Measurements from ENCODE around the gene KCNK3. TPM values are rescaled to one million over a fixed set of nuclear protein-coding genes. Genes with fewer than 3 reads are reported as not detected.

KCNK3 gene
- total and polyA plus RNA-seq, 2 experiments from 2014 or later, result 2.9 to 3.1 TPM

DNA sequence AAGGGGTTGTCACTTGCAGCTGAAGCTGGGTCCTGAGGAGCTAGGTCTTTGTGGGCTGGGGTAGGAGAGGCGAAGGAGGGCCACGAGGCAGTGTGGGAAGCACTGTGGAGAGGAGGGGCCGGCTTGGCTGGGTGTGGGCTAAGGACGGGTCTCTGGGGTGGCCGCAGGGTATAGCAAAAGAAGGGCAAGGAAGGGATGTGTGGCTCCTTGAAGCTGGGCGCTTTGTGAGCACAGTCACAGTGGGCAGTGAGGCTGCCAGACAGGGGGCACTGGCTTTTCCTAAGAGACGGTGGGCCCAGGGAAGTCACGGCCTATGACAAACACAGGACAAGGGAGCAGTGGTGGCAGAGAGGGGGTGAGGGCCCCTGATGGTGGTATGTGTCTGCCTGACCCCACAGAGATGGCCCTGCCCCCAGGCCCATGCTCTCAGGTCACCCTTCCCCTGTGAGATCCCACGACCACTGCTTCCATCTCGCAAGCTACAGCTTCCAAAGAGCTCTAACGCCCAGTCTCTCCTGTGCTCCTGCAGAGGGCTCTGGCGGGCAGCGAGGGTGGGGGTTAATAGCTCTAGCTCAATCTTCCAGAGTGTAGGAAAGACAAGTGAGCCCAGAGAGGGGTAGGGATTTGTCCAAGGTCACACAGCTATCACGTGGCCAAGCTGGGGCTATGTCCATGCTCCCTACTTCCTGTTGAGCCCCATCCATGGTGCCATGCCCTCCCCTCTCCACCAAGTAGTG lies 32.4 kb downstream of the KCNK3 start:
- peaks cover 11% of the 10 kb centered on the region for H3K4me1 ChIP-seq (ENCODE audit: low read depth)
- no peak for TF ChIP-seq CTCF (IDR thresholded peaks at IDR 0.05; ENCODE audit: low read depth, low read length)
- H3K27ac ChIP-seq, result no peak overlapping the region
- DNase-seq (ENCODE audit: low read depth in 1 of 2, low spot score in 1 of 2), result no peak
- no peak overlapping the region for H3K4me3 ChIP-seq
- H3K9me3 ChIP-seq (ENCODE audit: low read depth), result no peaks in the 10 kb centered on the region
- H3K27me3 ChIP-seq, result no peaks in the 10 kb centered on the region
- no peaks in the 10 kb centered on the region for H3K36me3 ChIP-seq

- H3K27me3 ChIP-seq, result no peaks in the 10 kb centered on the region
- no peaks in the 10 kb centered on the region for H3K9me3 ChIP-seq (ENCODE audit: low read depth)
- no peak overlapping the region for H3K4me3 ChIP-seq
- no peak for TF ChIP-seq CTCF (IDR thresholded peaks at IDR 0.05; ENCODE audit: low read depth, low read length)
- no peak overlapping the region for H3K27ac ChIP-seq
- no peak for DNase-seq (ENCODE audit: low read depth in 1 of 2, low spot score in 1 of 2)
- peaks cover 7% of the 10 kb centered on the region for H3K4me1 ChIP-seq (ENCODE audit: low read depth)
- no peaks in the 10 kb centered on the region for H3K36me3 ChIP-seq
Measured at GRCh38 chr2:26725521-26725820, 32.9 kb downstream of the KCNK3 start.

- no peak overlapping the region for H3K27ac ChIP-seq
- no peak for DNase-seq (ENCODE audit: low read depth in 1 of 2, low spot score in 1 of 2)
- H3K9me3 ChIP-seq (ENCODE audit: low read depth), result no peaks in the 10 kb centered on the region
- H3K4me1 ChIP-seq (ENCODE audit: low read depth), result peaks cover 2% of the 10 kb centered on the region
- no peak overlapping the region for H3K4me3 ChIP-seq
- no peaks in the 10 kb centered on the region for H3K27me3 ChIP-seq
- H3K36me3 ChIP-seq, result no peaks in the 10 kb centered on the region
- no peak for TF ChIP-seq CTCF (IDR thresholded peaks at IDR 0.05; ENCODE audit: low read depth, low read length)
Measured at GRCh38 chr2:26726228-26726627, 33.7 kb downstream of the KCNK3 start.

DNA sequence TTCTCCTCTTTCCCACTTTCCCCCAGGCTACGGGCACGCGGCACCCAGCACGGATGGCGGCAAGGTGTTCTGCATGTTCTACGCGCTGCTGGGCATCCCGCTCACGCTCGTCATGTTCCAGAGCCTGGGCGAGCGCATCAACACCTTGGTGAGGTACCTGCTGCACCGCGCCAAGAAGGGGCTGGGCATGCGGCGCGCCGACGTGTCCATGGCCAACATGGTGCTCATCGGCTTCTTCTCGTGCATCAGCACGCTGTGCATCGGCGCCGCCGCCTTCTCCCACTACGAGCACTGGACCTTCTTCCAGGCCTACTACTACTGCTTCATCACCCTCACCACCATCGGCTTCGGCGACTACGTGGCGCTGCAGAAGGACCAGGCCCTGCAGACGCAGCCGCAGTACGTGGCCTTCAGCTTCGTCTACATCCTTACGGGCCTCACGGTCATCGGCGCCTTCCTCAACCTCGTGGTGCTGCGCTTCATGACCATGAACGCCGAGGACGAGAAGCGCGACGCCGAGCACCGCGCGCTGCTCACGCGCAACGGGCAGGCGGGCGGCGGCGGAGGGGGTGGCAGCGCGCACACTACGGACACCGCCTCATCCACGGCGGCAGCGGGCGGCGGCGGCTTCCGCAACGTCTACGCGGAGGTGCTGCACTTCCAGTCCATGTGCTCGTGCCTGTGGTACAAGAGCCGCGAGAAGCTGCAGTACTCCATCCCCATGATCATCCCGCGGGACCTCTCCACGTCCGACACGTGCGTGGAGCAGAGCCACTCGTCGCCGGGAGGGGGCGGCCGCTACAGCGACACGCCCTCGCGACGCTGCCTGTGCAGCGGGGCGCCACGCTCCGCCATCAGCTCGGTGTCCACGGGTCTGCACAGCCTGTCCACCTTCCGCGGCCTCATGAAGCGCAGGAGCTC lies 35.4 kb downstream of the KCNK3 start:
- peak; percentile 35 for TF ChIP-seq CTCF (IDR thresholded peaks at IDR 0.05; ENCODE audit: low read depth, low read length)
- H3K9me3 ChIP-seq (ENCODE audit: low read depth), result no peaks in the 10 kb centered on the region
- no peaks in the 10 kb centered on the region for H3K27me3 ChIP-seq
- H3K4me3 ChIP-seq, result no peak overlapping the region
- H3K4me1 ChIP-seq (ENCODE audit: low read depth), result peaks cover 3% of the 10 kb centered on the region
- H3K27ac ChIP-seq, result no peak overlapping the region
- DNase-seq (ENCODE audit: low read depth in 1 of 2, low spot score in 1 of 2), result peak in 1 of 2 donors; percentile 51
- no peaks in the 10 kb centered on the region for H3K36me3 ChIP-seq

DNA sequence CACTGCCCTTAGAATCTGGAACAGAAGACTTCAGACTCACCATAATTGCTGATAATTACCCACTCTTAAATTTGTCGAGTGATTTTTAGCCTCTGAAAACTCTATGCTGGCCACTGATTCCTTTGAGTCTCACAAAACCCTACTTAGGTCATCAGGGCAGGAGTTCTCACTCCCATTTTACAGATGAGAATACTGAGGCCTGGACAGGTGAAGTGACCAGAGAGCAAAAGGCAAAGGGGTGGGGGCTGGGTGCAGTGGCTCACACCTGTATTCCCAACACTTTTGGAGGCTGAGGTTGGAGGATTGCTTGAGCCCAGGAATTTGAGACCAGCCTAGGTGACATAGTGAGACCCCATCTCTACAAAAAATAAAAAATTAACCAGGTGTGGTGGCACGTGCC lies 36.8 kb downstream of the KCNK3 start:
- no peaks in the 10 kb centered on the region for H3K9me3 ChIP-seq (ENCODE audit: low read depth)
- DNase-seq (ENCODE audit: low read depth in 1 of 2, low spot score in 1 of 2), result no peak
- H3K27me3 ChIP-seq, result no peaks in the 10 kb centered on the region
- no peak overlapping the region for H3K4me3 ChIP-seq
- no peak for TF ChIP-seq CTCF (IDR thresholded peaks at IDR 0.05; ENCODE audit: low read depth, low read length)
- peaks cover 3% of the 10 kb centered on the region for H3K4me1 ChIP-seq (ENCODE audit: low read depth)
- no peak overlapping the region for H3K27ac ChIP-seq
- H3K36me3 ChIP-seq, result no peaks in the 10 kb centered on the region
